Limb (tissue), 2 donors: ENCODE measurements around the gene RIMS4.

Source experiments
- DNase-seq, 2 donors: peaks; one replicate each; pipeline ENCODE4 v3.0.0-alpha.2; 2016; ENCODE audit errors: extremely low spot score in 2 of 2

RIMS4 gene

DNA sequence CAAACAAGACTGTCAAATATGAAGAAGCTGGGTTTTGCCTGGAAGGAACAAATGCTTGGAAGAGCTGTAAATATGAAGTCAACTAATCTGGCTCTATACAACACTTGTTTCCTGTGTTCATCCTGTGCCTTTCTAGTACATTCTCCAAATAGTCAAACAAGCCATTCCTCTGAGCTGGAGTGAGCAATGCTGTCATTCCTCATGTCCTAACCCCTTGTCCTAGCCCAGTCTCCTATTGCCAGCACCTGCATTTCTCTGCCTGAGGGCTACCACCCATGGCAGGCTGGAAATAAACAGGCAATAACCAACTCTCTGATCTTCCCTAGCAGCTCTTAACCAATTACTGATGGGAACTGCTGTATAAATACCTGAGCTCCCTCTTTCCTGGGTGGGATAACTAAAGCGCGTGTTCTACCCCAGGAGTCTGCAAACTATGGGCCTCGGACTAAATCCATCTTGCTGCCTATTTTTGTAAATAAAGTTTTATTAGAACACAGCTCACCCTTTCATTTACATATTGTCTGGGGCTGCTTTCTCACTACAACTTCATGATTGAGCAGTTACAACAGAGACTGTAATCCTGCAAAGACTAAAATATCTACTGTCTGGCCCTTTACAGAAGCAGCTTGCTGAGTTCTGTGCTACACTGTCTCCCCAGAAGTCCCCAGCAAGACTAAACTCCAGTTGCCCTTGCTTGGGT lies 13.4 kb downstream of the RIMS4 start:
- DNase-seq: no peak

DNA sequence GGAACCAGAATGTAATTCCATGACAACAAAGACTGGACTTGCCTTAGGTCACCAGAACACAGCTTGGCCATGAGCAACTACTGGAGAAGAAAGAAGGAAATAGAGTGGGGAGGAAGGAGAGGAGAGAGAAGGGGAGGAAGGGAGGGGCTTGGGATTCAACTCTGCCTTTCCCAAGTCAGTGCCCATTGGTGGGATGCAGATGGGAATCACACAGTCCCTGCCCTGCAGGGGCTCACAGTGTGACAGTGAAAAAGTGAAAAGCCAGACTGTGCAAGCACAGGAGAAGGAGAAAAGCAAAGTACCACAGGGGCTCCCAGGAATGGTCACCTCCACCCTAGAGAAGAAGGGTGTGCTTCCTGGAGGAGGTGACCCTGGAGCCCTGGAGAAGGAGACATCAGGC lies 14.0 kb downstream of the RIMS4 start:
- DNase-seq: no peak

DNA sequence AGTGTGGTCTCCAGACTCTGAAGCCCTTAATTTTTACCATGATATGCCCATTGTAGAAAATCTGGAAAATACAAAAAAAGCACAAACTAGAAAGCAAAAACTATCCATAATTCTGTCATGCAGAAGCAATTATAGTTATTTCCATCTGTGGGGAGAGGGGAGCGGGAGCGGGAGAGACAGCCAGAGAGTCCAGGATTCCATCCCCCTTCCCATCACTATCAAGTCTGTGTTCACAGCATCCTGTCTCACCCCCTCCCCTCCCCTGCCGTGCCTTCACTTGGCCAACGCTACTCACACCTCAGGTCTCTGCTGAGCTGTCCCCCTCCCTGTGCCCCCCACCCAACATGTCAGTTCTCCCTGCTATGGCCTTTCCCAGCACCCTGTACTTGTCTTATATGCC lies 14.5 kb downstream of the RIMS4 start:
- no peak for DNase-seq

DNA sequence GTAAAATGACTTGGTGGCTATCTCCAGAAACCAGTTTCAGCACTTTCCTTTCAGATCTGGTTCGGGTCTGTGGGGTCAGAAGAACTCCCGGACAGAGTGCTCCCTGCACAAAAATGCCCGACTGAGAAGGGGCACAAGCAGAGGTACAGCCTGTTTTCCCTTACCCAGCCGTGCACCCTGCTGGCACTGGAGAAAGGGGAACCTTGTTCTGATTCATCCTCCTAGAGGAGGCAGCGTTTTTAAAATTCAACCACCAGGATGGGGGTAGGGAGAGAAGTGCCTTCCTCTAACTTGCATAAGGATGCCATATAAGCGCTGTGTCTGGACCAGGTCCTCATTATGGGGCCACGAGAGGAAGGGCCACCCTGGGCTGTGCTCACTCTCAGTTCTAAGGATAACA lies 17.6 kb downstream of the RIMS4 start:
- DNase-seq: no peak

DNA sequence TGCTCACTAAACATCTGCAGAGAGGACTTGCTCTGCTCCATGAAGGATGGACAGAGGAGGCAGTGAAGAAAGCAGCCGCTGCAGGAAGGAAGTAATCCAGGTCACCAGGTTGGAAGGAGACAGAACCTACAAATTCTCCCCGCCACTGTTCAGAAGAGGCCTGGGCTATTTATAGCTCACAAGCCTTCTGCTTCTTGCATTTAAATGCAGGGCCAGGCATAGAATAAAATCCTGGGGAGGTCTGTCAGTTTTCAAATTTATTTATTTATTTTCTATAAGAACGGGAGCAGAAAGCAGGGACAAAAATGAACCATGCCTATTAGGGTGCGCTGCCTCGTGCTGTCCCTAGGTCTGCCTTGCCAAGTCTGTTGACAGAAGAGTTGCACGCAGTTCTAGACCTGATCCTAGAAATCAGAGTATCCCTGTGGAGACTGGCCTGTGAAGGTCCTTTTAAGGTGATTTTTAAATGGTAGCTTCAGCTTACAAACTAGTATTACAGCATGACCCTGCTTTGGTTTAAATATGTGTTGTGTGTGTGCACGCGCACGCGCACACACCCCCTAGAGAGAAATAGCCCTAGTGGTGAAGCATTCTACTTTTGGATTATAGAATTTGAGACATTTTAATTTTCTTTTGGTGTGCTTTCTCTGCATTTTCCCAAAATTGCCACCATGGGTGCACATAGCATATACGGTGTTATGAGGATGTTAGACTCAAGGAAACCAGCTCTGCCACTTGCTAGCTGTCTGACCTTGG lies 19.5 kb downstream of the RIMS4 start:
- no peak for DNase-seq

DNA sequence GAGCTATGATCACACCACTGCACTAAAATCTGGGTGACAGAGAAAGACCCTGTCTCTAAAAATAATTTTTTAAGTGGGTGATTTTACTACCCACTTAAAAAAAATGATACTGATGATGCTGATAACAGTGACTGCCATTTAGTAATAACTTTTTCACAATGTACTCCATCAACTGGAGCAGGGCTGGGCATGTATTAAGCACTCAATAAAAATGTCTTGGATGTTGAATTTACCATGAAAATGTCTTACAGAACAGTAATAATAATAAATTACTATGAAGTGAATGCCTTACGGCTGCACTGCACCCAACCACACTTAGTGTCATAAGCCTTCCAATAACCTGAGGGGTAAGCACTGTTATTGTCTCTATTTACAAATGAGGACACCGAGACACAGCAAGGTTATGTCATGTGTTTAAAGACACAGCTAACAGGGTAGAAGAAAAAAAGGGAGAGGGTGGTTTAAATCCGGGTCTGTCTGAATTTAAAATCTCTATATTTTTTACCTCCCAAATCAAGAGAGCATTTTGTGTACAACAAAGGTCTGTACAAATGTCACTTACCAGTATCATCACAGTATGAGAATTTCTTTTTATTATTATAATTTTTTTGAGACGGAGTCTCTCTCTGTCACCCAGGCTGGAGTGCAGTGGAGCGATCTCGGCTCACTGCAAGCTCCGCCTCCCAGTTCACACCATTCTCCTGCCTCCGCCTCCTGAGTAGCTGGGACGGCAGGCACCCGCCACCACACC lies 21.5 kb downstream of the RIMS4 start:
- DNase-seq: no peak

DNA sequence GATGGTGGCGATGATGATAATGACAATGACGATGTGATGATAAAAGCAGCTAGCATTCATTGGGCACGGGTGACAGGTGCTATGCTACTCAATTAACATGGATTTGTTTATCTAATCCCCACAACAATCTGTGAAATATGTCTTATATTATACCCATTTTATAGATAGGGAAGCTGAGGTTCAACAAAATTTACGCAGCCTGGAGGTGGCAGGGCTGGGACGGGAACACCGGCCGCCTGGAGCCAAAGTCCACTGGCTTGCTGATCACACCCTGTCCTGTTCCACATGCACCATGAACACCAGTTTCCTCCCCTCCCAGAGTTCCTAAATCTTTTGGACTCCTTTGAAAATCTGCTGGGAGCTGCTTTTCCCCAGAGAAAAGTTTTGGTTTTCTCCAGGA lies 23.0 kb downstream of the RIMS4 start:
- no peak for DNase-seq

DNA sequence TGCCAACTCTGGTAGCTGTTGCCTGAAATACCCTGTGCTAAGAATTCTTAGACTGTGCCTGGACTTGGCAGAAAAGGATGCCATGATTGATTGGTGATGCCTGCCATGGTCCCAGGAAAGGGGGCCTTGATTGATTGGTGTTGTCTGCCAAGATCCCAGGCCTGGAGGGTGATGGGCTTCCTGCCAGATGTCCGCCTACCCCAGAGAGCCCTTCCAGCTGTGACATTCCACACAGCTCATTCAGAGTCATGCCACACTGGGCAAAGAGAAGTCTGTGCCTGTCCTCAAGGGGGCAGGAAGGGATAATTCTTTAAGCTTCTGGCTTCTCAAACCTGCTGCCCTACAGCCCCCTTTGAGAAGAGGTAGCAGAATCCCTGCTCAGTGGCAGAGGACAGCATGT lies 24.6 kb downstream of the RIMS4 start:
- peak in 1 of 2 donors; percentile 57 for DNase-seq

DNA sequence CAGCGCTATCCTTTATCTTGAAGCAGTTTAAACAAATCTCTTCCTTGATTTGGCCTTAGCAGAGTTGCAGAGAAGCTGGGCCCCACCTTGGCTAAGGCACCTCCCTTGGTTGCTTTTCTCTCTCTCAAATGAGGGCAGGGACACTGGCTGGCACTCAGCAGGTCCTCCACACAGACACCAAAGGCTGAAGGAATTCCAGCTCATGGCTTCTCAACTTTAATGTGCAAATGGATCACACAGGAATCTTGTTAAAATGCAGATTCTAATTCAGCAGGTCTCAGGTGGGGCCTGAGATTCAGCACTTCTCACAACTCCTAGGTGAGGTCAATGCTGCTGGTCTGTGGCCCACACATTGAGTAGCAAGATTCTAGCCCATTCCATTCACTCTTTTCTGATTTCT lies 25.7 kb downstream of the RIMS4 start:
- DNase-seq: no peak

DNA sequence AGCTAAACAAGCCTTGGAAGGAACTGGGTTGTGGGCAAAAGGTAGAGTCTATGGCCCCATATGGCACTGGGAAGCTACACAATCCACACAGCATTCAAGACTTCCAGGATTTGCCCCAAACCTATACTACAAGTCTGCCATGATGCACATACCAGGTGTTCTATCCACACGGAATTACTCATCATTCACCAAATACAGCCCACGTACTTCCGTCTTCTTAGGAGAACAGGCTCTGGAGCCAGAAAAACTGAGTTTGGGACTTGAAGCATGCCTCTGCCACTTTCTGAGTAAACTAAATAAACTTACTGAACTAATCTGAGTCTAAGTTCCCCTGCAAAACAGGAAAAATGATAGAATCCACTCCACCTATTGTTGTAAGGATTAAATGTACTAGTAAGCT lies 28.6 kb downstream of the RIMS4 start:
- DNase-seq: no peak

DNA sequence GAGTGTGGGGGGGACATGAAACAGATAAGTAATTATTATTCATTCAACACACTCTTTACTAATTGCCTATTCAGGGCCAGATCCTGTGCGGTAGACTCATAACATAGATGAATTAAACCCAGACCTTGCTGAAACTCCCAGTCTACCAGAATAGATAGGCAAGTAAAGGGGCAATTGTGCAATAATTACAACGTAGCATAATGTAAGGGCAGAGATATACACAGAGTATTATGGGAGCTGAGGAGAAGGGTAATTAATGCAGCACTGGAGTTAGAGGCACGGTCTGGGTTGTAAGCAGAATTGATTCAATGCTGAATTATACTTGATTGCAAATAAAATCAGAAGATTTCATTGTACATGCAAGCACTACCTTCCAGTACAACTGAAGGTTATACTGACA lies 29.2 kb downstream of the RIMS4 start:
- no peak for DNase-seq

DNA sequence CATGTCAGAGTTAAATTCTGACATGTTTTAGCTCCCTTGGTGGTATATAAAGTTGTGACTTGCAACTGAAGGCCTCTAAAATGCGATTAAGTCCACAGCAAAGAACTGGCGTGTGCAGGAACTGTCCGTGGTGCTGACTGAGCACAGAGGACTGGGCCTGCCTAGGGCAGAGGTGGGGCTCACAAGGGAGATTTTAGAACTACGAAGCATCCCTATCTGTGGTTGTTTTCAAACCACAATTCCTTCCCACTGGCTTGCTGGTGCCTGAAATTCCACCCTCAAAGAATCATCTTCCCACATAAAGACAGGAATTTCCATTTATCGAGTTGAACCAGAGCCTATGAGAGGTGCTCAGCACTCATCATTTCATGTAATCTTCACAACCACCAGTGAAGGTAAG lies 30.1 kb downstream of the RIMS4 start:
- DNase-seq: peak; percentile 26 to 73

DNA sequence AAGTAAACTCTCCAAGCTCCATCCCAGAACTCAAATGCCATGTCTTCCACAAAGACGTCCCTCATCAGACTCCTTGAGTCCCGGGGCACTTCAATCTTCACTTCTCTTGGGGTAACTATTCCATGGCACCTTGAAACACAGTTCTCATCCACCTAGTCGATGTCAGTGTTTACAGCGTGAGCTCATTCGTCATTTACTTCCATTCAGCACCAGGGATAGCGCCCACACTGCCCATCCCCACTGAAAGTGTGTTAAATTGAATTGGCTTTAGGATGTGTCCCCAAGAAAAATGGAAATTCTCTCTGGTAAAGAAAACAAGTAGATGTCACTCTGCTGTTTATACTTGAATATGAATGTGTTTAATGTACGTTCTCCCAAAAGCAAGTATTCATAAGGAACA lies 33.4 kb downstream of the RIMS4 start:
- peak; percentile 21 to 48 for DNase-seq

DNA sequence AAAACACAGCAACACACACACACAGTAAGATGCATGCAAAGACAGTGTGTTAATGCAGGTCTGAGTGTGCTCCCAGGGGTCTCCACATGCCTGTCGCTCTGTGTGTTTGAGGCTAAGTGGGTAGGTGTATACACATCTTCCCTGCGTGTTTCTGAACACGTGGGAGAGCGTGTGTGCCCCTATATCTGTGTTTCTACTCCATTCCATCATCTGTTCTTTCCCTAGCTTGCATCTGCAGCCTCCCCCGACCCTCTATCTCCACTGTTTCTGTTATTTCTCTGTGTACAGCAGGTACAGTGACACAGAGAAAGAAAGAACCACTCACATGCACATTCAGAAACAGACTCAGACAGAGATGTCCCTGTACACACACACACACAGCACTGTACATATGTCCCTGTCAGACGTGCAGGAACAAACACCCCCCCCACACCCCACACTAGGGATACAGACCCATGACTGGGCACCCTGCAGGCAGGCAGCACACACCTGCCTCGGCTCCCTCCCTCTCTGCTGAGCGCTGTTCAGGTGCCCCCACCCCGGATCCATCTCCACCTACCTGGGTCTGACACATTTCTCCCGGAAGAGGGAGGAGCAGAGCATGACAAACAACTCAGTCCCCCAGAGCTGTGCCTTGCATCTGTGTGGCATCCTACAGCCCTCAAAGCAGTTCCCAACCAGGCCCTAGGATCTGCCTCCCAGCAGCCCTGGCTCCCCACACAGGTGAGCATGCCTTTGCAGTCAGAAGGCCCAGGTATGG lies 37.1 kb downstream of the RIMS4 start:
- DNase-seq: no peak

DNA sequence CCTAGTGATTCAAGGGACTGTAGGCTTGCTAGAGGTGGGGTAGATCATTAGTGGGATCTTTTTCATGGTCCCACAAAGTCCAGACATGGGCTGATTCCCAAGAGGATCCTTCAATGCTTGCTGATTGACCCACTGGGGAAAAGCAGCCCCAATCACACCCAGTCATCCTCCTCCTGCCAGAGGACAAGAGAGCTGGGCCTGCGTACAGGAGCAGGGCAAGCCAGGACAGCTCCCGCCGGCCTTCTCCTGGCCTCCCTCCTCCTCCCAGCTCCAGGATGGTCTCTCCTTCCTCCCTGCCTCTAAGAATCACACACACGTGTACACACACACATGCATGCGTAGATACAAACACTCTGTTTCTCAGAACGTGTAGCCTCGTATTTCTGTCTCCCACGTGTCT lies 37.7 kb downstream of the RIMS4 start:
- no peak for DNase-seq

DNA sequence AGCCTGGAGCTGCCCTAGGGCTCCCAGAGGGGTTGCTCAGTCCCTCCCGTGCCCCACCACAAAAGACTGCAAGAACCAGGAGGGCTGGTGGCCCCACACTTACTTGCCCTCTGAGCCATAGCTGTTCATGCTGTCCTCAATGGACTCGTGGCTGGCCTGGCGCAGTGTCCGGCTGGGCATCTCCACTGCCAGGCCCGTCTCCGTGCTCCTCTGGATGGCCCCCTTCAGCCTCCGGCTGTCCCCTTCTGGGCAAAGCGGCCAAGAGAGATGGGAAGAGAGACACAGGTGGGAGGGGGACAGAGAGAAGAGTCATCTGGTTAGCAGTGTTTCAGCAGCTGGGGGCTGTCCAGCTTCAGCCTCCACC lies 39.2 kb downstream of the RIMS4 start:
- no peak for DNase-seq

DNA sequence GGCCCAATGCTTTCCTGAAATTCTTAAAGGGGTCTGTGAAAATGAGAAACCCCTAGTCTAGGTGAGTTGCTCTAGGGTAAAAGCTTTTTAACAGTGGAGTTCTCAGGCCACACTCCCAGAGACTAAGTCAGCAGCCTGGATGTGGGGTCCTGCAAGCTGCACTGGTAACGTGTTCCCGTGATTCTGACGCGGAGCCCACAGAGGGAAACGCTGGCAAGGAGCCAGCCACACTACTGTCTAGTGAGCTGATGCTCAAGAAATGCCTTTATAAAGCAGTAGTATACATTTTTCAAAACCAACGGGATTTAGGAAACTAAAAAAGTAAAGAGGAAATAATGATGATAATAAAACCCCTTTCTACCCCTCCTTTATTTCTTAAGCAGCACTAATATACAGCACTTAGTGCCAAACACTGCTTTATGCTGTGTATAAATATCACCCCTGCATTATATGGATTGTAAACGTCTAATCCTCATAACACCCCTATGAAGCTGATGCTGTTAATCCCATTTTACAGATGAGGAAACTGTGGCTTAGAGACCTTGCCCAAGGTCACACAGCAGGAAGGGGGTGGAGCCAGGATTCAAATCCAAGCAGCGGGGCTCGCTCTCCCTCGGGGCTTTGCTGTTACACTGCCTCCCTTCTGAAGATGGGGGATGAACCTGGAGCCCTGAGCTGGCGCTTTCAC lies 39.7 kb downstream of the RIMS4 start:
- DNase-seq: no peak

DNA sequence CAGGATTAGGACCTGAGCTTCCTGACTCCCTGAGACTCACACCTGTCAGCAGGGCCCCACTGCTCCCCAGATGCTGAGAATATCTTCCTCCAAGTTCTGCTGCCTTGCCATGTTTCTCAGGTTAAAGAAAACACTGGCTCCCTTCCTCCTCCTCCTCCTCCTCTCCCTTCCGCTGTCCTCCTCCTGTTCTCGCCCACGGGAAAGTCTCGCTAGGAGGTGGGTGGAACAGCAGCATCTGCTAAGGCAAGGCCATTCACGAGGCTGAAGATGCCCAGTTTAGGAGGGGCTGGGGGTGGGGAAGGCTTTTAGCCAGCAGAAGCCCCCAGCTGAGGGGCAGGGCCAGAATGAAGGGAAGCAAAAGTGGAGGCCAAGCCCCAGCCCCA lies 40.9 kb downstream of the RIMS4 start:
- DNase-seq: no peak

DNA sequence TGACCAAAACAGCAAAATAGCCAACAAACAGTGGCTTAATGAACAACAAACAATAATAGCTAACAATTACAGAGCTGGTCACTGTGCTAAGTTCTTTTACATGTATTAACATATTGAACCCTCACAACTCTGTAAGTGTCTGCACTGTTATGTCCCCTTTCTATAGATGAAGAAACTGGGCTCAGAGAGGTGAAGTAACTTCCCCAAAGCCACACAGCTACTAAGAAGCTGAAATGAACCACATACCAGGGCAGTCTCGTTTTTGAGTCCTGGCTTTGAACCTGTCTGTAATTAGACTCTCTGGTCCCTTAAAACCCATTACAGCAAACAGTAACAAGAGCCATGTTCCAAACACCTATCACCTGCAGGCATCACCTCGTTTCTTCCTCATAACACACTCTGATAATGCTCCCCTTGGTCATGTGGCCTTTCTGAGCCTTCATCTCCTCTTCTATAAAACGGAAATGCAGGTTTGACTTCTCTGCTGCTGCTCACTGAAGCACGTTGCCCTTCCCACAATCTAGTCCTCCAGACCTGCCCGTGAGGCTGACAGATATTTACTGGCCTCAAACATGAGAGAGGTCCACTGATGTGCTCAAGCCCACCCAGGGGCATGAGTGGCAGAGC lies 41.4 kb downstream of the RIMS4 start:
- no peak for DNase-seq

DNA sequence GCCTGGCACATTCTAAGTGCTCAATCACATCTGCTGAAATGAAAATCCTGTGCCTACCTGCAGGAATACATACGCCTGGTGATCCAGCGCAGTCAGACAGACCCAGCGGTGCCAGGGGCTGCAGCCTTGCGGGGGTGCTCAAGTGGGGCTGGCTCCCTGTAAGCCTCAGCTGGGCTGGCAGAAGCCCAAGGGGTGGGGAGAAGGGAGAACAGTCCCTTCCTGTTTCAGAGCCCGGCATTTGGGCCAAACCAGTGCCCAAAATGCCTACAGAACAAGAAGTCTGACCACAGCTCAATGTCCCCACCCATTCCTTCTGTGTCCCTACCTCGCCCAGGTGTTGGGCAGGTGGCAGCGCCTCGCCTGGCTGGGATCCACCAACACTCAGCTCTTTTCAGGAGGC lies 42.1 kb downstream of the RIMS4 start:
- DNase-seq: no peak
